Measurements from ENCODE around the gene SPAG16. TPM values are rescaled to one million over a fixed set of nuclear protein-coding genes. Genes with fewer than 3 reads are reported as not detected.
"Not testable (repeated sequence)": the region's sequence is repeated elsewhere in the genome, so short reads cannot be mapped to it uniquely, and the experiment has no call there.

The SPAG16 gene
- total and polyA plus RNA-seq, 4 donors, result 8.7 to 90.6 (median 21.6) TPM

DNA sequence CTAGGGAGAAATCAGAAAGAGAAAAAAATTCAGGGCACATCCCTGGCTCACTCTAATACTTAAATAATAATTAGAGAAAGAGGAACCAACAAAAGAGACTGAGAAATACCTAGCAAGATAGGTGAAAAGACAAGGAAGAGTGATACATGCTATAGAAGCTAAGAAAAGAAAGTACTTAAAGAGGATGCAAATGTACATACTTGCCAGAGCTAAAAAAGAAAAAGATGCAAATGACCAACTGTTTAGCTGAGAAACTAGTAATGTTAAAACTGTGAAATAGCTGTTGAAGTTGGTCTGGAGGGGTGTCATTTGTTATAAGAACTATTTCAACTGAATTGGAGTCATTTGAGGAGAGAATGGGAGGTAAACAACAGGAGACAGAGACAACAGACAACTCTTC, 412.2 kb downstream of the SPAG16 start:
- TF ChIP-seq, protein P1, sequence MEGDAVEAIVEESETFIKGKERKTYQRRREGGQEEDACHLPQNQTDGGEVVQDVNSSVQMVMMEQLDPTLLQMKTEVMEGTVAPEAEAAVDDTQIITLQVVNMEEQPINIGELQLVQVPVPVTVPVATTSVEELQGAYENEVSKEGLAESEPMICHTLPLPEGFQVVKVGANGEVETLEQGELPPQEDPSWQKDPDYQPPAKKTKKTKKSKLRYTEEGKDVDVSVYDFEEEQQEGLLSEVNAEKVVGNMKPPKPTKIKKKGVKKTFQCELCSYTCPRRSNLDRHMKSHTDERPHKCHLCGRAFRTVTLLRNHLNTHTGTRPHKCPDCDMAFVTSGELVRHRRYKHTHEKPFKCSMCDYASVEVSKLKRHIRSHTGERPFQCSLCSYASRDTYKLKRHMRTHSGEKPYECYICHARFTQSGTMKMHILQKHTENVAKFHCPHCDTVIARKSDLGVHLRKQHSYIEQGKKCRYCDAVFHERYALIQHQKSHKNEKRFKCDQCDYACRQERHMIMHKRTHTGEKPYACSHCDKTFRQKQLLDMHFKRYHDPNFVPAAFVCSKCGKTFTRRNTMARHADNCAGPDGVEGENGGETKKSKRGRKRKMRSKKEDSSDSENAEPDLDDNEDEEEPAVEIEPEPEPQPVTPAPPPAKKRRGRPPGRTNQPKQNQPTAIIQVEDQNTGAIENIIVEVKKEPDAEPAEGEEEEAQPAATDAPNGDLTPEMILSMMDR (IDR thresholded peaks at IDR 0.05; ENCODE audit: control extremely low read depth, extremely low read depth), result no peak
- H3K9me3 ChIP-seq (ENCODE audit: control insufficient read depth in 4 of 4, insufficient read depth in 3 of 4, low read length in 3 of 4), result peaks cover 0 to 6% (median 0%) of the 10 kb centered on the region in 4 donors
- no peak for DNase-seq
- no peaks in the 10 kb centered on the region for H3K4me1 ChIP-seq (ENCODE audit: control insufficient read depth in 5 of 5, insufficient read depth in 5 of 5, low read length in 5 of 5)
- H3K4me3 ChIP-seq, result no peak overlapping the region
- H3K9ac ChIP-seq (ENCODE audit: insufficient read depth in 1 of 2, low read length in 2 of 2), result no peak overlapping the region
- no peaks in the 10 kb centered on the region for H3K36me3 ChIP-seq (ENCODE audit: control insufficient read depth in 4 of 4, insufficient read depth in 4 of 4, low read length in 4 of 4)
- H3K27me3 ChIP-seq (ENCODE audit: control insufficient read depth in 3 of 3, insufficient read depth in 3 of 3, low read length in 2 of 3), result no peaks in the 10 kb centered on the region
- no peak for ATAC-seq (ENCODE audit: insufficient read depth, low FRiP score)
- H3K27ac ChIP-seq (ENCODE audit: low read depth in 1 of 2, low read length in 1 of 2), result no peak overlapping the region

- H3K9ac ChIP-seq (ENCODE audit: insufficient read depth in 1 of 2, low read length in 2 of 2); DNase-seq; ATAC-seq (ENCODE audit: insufficient read depth, low FRiP score); H3K4me3 ChIP-seq; H3K4me1 ChIP-seq (ENCODE audit: control insufficient read depth in 5 of 5, insufficient read depth in 5 of 5, low read length in 5 of 5); H3K27ac ChIP-seq (ENCODE audit: low read depth in 1 of 2, low read length in 1 of 2); H3K36me3 ChIP-seq (ENCODE audit: control insufficient read depth in 4 of 4, insufficient read depth in 4 of 4, low read length in 4 of 4); H3K27me3 ChIP-seq (ENCODE audit: control insufficient read depth in 3 of 3, insufficient read depth in 3 of 3, low read length in 2 of 3): not testable (repeated sequence)
- WGBS, 2 donors, result 94 to 95% methylated on average over 18 of the region's 18 CpGs
- H3K9me3 ChIP-seq (ENCODE audit: control insufficient read depth in 4 of 4, insufficient read depth in 3 of 4, low read length in 3 of 4), result peaks cover 0 to 13% (median 0%) of the 10 kb centered on the region in 4 donors
Observed at GRCh38 chr2:213701365-213701764, 417.1 kb downstream of the SPAG16 start.

DNA sequence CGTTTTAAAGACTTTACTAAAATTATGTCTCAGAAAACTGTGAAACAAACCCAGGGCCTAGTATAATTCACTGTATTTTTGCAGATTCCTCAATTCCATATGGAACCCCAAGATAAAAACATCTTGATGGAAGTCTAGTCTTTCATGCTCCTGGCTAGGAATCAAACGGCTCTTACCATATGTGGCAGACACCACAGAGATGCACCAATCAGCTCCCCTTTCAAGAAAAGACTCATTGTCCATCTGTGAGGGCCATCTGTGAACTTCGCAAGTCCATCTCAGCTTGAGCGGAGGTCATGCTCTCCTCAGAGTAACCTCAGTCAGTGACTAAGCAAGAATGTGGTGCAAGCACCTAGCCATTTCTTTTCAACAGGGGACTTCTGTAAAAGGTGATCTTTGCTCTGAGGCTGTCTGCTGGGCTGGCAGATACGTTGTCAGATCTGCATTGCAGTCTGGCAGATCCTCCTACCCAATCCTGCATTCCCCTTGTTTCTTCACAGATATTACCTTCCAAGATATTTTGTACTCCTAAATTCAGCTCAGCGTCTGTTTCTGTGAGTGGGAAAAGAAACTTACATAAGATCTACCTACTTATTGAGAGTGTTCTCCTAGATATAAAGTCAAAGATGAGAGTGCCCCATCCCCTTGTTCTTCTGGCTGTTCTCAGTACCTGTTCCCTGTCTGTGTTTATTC, 419.3 kb downstream of the SPAG16 start:
- DNase-seq, result no peak
- H3K4me3 ChIP-seq, result no peak overlapping the region
- ATAC-seq (ENCODE audit: insufficient read depth, low FRiP score), result no peak
- no peaks in the 10 kb centered on the region for H3K27me3 ChIP-seq (ENCODE audit: control insufficient read depth in 3 of 3, insufficient read depth in 3 of 3, low read length in 2 of 3)
- WGBS, 2 donors, result 87 to 88% methylated on average over 6 of the region's 6 CpGs
- H3K4me1 ChIP-seq (ENCODE audit: control insufficient read depth in 5 of 5, insufficient read depth in 5 of 5, low read length in 5 of 5), result no peaks in the 10 kb centered on the region
- H3K9ac ChIP-seq (ENCODE audit: insufficient read depth in 1 of 2, low read length in 2 of 2), result no peak overlapping the region
- peaks cover 0 to 13% (median 0%) of the 10 kb centered on the region in 4 donors for H3K9me3 ChIP-seq (ENCODE audit: control insufficient read depth in 4 of 4, insufficient read depth in 3 of 4, low read length in 3 of 4)
- TF ChIP-seq, protein P1 (IDR thresholded peaks at IDR 0.05; ENCODE audit: control extremely low read depth, extremely low read depth), result no peak
- H3K36me3 ChIP-seq (ENCODE audit: control insufficient read depth in 4 of 4, insufficient read depth in 4 of 4, low read length in 4 of 4), result no peaks in the 10 kb centered on the region
- H3K27ac ChIP-seq (ENCODE audit: low read depth in 1 of 2, low read length in 1 of 2), result no peak overlapping the region

DNA sequence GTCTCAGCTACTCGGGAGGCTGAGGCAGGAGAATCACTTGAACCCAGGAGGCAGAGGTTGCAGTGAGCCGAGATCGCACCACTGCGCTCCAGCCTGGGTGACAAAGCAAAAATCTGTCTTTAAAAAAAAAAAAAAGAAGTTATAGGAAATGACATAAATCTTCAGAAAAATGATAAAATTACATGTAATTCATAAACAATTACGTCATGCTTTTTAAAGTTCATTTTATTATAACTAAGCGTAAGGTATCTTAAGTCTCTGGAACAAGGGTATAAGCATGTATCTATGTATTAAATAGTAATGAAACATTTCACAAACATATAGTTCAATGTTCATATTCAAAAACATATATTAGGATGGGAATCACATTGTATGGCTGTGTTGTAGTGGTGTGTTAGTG, 425.9 kb downstream of the SPAG16 start:
- H3K4me1 ChIP-seq (ENCODE audit: control insufficient read depth in 5 of 5, insufficient read depth in 5 of 5, low read length in 5 of 5), result no peaks in the 10 kb centered on the region
- no peak for DNase-seq
- H3K9ac ChIP-seq (ENCODE audit: insufficient read depth in 1 of 2, low read length in 2 of 2), result no peak overlapping the region
- H3K27me3 ChIP-seq (ENCODE audit: control insufficient read depth in 3 of 3, insufficient read depth in 3 of 3, low read length in 2 of 3), result no peaks in the 10 kb centered on the region
- no peak overlapping the region for H3K27ac ChIP-seq (ENCODE audit: low read depth in 1 of 2, low read length in 1 of 2)
- WGBS, 2 donors, result 91 to 95% methylated on average over 6 of the region's 6 CpGs
- TF ChIP-seq, protein P1 (IDR thresholded peaks at IDR 0.05; ENCODE audit: control extremely low read depth, extremely low read depth), result no peak
- H3K4me3 ChIP-seq, result no peak overlapping the region
- ATAC-seq (ENCODE audit: insufficient read depth, low FRiP score), result no peak
- no peaks in the 10 kb centered on the region for H3K36me3 ChIP-seq (ENCODE audit: control insufficient read depth in 4 of 4, insufficient read depth in 4 of 4, low read length in 4 of 4)
- peaks cover 0 to 3% (median 0%) of the 10 kb centered on the region in 4 donors for H3K9me3 ChIP-seq (ENCODE audit: control insufficient read depth in 4 of 4, insufficient read depth in 3 of 4, low read length in 3 of 4)

DNA sequence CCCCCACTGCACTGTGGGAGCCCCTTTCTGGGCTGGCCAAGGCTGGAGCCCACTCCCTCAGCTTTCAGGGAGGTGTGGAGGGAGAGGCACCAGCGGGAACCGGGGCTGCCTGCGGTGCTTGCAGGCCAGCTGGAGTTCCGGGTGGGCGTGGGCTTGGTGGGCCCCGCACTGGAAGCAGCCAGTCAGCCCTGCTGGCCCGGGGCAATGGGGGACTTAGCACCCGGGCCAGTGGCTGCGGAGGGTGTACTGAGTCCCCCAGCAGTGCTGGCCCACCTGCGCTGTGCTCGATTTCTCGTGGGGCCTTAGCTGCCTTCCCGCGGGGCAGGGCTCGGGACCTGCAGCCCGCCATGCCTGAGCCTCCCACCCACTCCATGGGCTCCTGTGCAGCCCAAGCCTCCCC, 434.1 kb downstream of the SPAG16 start:
- H3K9me3 ChIP-seq (ENCODE audit: control insufficient read depth in 4 of 4, insufficient read depth in 3 of 4, low read length in 3 of 4); H3K9ac ChIP-seq (ENCODE audit: insufficient read depth in 1 of 2, low read length in 2 of 2); DNase-seq; H3K27me3 ChIP-seq (ENCODE audit: control insufficient read depth in 3 of 3, insufficient read depth in 3 of 3, low read length in 2 of 3); H3K36me3 ChIP-seq (ENCODE audit: control insufficient read depth in 4 of 4, insufficient read depth in 4 of 4, low read length in 4 of 4); ATAC-seq (ENCODE audit: insufficient read depth, low FRiP score); H3K27ac ChIP-seq (ENCODE audit: low read depth in 1 of 2, low read length in 1 of 2); H3K4me3 ChIP-seq; H3K4me1 ChIP-seq (ENCODE audit: control insufficient read depth in 5 of 5, insufficient read depth in 5 of 5, low read length in 5 of 5): not testable (repeated sequence)
- WGBS, 2 donors, result 95 to 98% methylated on average over 10 to 16 of the region's 16 CpGs

Measured in lung (tissue), 12 donors.